ENCODE data around the gene C11orf87.

GRCh38 chr11:109422870-109423465 lies 978 bp downstream of the C11orf87 start:
- TF ChIP-seq CTCF (IDR thresholded peaks at IDR 0.05) (no peak), EP300 (IDR thresholded peaks at IDR 0.05) (no peak), POLR2A (IDR thresholded peaks at IDR 0.05) (no peak)
